Measurements from ENCODE around the gene BCL2A1.
A peak's percentile ranks its signal among the peaks of the same experiment; 100 is the strongest.

The BCL2A1 gene

DNA sequence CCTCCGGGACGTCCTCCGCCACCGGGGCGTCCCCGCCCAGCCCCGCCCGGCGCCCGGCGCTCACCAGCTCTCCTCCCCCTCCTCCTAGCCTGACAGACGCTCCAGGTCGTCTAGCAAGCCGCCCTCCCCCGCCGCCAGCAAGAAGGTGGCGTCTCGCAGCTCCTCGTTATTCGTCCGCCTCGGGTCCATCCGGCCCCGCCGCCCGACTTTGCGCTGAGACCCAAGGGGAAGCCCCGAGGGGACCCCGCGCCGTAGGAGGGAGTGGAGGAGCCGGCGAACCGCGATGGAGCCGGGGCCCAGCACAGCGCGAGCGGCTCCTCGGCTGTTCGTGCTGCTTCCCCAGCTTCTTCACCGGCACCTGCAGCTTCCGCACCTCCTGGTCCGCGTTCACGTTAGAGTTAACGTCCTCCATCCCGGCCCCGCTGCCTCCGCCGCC, 47.9 kb downstream of the BCL2A1 start:
- H3K27ac ChIP-seq: peak overlapping the region; percentile 91
- TF ChIP-seq, protein P1, sequence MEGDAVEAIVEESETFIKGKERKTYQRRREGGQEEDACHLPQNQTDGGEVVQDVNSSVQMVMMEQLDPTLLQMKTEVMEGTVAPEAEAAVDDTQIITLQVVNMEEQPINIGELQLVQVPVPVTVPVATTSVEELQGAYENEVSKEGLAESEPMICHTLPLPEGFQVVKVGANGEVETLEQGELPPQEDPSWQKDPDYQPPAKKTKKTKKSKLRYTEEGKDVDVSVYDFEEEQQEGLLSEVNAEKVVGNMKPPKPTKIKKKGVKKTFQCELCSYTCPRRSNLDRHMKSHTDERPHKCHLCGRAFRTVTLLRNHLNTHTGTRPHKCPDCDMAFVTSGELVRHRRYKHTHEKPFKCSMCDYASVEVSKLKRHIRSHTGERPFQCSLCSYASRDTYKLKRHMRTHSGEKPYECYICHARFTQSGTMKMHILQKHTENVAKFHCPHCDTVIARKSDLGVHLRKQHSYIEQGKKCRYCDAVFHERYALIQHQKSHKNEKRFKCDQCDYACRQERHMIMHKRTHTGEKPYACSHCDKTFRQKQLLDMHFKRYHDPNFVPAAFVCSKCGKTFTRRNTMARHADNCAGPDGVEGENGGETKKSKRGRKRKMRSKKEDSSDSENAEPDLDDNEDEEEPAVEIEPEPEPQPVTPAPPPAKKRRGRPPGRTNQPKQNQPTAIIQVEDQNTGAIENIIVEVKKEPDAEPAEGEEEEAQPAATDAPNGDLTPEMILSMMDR (IDR thresholded peaks at IDR 0.05; ENCODE audit: low read depth, low read length): no peak
- H3K27me3 ChIP-seq (ENCODE audit: insufficient read depth, low read depth, severe bottlenecking): no peaks in the 10 kb centered on the region
- DNase-seq: peak; percentile 83
- H3K9me3 ChIP-seq (ENCODE audit: severe bottlenecking): peaks cover 18% of the 10 kb centered on the region
- peak overlapping the region; percentile 85 for H3K4me3 ChIP-seq (ENCODE audit: low read depth, low read length)
- H3K36me3 ChIP-seq: peaks cover 30% of the 10 kb centered on the region

DNA sequence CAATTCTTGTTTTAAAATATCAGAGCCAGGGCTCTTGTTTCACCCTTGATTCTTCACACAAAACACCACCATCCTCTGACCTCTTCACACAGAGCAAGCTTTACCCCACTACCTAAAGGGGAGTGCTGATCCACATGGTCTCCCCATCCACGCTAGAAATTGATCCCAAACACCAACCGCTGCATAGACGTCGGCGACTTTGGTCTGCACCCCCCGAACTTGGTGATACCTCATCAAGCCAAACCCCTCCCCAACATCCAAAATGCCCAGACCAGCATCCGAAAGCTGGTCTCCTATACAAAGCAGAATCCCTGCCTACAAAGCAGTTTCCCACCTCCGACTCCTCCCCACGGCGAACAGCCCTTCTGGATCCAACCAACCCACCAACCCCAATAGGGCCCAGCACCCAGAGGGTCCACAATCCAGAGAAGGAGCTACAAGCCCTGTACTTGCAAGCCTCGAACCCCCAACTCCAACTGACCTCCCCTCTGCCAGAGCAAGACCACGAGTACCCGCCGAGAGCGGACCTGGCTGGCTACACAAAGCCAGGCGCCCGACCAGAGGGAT, 48.4 kb downstream of the BCL2A1 start:
- TF ChIP-seq, protein P1 (IDR thresholded peaks at IDR 0.05; ENCODE audit: low read depth, low read length): no peak

DNA sequence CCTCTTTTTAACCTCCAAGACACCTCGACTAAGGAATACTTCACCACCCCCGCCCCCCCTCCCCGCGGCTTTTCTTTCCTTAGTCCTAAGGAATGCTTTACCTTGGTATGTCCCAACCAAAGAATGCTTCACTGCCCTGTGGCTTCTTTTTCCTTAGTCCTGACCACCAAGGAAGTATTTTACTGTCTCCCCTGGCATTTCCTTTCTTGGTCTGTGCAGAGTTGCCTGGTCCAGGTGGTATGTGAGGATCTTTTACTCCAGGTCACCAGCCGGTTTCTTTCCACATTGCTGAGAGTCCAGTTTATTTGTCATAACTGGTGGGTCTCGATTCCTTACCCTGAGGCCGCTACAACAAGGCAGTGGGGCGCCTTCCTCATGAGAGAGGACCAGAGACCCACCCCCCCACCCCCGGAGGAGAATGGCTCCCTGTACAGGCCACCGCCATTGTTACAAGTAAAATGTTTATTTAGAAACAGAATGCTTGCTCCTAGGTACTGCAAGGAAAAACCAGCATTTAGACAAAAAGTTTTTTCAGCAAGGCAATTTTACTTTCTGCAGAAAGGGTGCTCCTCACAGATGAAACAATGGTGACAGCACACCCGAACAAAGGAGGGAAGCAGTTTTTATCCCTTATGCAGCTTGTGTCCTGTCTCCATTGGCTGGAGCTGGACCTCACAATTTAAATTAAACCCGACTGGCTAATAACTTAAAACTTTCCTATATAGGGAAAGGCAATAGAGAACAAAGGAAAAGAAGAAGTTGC, 51.1 kb downstream of the BCL2A1 start:
- Histone ChIP-seq H3K27me3 (ENCODE audit: insufficient read depth, low read depth, severe bottlenecking) (no peaks in the 10 kb centered on the region), H3K27ac (no peak overlapping the region), H3K4me3 (ENCODE audit: low read depth, low read length) (no peak overlapping the region), H3K36me3 (peaks cover 30% of the 10 kb centered on the region), H3K9me3 (ENCODE audit: severe bottlenecking) (peaks cover 32% of the 10 kb centered on the region)
- TF ChIP-seq, protein P1 (IDR thresholded peaks at IDR 0.05; ENCODE audit: low read depth, low read length): no peak
- DNase-seq: no peak

More for the DNA sequence above, 48.4 kb downstream of the BCL2A1 start:
- peaks cover 30% of the 10 kb centered on the region for H3K36me3 ChIP-seq
- H3K9me3 ChIP-seq (ENCODE audit: severe bottlenecking): peaks cover 19% of the 10 kb centered on the region
- DNase-seq: no peak
- peak overlapping the region; percentile 85 for H3K4me3 ChIP-seq (ENCODE audit: low read depth, low read length)
- no peaks in the 10 kb centered on the region for H3K27me3 ChIP-seq (ENCODE audit: insufficient read depth, low read depth, severe bottlenecking)
- H3K27ac ChIP-seq: peak overlapping the region; percentile 91

DNA sequence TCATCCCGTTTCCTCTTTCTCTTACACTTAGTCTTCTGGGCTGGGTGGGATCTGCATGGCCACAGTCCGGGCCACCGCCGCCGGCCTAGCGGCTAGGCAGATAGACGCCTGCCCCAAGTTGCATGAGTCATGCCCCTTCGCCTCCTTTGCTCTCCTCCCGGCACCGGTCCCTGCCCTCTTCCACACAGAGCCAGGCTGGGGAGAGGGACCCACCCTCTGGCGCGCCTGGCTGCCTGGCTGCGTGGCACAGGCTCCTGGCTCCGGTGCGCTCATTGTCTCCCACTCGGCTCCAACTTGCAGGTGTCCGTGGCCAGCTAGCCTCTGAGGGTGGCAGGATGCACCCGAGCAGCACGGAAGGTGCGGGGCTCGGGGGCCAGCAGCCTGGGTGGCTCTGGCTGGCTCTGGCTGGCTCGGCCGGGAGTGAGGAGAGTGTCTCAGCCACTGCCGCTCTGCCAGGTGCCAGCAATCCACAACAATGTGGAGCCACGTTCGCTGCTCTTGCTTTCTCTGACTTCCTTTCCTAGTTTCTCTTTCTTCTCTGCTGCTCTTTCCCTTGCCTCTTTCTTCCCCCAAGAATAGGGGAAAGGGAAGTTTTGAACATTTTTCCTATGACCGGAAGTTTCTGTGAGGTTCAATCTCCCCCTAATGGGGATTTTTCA, 51.8 kb downstream of the BCL2A1 start:
- no peak overlapping the region for H3K27ac ChIP-seq
- H3K27me3 ChIP-seq (ENCODE audit: insufficient read depth, low read depth, severe bottlenecking): no peaks in the 10 kb centered on the region
- peaks cover 32% of the 10 kb centered on the region for H3K9me3 ChIP-seq (ENCODE audit: severe bottlenecking)
- no peak overlapping the region for H3K4me3 ChIP-seq (ENCODE audit: low read depth, low read length)
- no peak for DNase-seq
- TF ChIP-seq, protein P1 (IDR thresholded peaks at IDR 0.05; ENCODE audit: low read depth, low read length): no peak
- peaks cover 30% of the 10 kb centered on the region for H3K36me3 ChIP-seq

DNA sequence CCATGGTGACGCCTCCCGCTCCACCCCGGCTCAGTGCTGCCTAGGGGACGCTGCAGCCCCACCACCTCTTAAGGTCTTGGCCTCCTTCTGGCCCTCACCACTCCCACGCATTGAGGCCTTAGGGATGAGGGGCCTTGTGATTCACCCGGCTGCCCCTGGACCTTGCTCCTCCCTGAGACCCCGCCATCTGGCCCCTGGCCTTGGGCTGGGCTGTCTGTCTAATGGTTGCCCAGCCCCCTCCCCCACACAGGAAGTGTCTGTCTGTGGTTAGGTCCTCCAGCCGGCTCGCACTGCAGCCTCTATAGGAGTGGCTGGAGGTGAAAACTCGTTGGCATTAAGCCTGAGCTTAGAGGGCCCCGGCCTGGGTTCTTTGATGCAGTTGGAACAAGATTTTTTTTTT, 52.7 kb downstream of the BCL2A1 start:
- TF ChIP-seq, protein P1 (IDR thresholded peaks at IDR 0.05; ENCODE audit: low read depth, low read length): no peak
- peak; percentile 52 for DNase-seq
- Histone ChIP-seq H3K36me3 (peaks cover 29% of the 10 kb centered on the region), H3K27me3 (ENCODE audit: insufficient read depth, low read depth, severe bottlenecking) (no peaks in the 10 kb centered on the region), H3K9me3 (ENCODE audit: severe bottlenecking) (peaks cover 32% of the 10 kb centered on the region), H3K4me3 (ENCODE audit: low read depth, low read length) (no peak overlapping the region), H3K27ac (no peak overlapping the region)

All from WERI-Rb-1 (cell line).